Measurements from ENCODE around the gene BOD1L1.

Gene BOD1L1

GRCh38 chr4:13627606-13628311 is at the start of gene BOD1L1:
TSS of gene BOD1L1 (minus strand) at chr4:13627725. CDS start at chr4:13627587, 138 bp downstream.
- TF ChIP-seq CTCF (IDR thresholded peaks at IDR 0.05; ENCODE audit: borderline replicate concordance, insufficient read depth, low read depth, low read length), result peak; percentile 49; the same call in 1 of the 2 replicates
- peak within 1 kb of the TSS; percentile 87 for H3K4me3 ChIP-seq (ENCODE audit: low read depth, low read length)

- no peak overlapping the region for H3K4me3 ChIP-seq (ENCODE audit: low read depth, low read length)
- no peak for TF ChIP-seq CTCF (IDR thresholded peaks at IDR 0.05; ENCODE audit: borderline replicate concordance, insufficient read depth, low read depth, low read length)
Measured at GRCh38 chr4:13674971-13675370, 47.4 kb upstream of the BOD1L1 start.

- TF ChIP-seq CTCF (IDR thresholded peaks at IDR 0.05; ENCODE audit: borderline replicate concordance, insufficient read depth, low read depth, low read length), result no peak
- H3K4me3 ChIP-seq (ENCODE audit: low read depth, low read length), result no peak overlapping the region
Measured at GRCh38 chr4:13673167-13673566, 45.6 kb upstream of the BOD1L1 start.

GRCh38 chr4:13670456-13671160 is 43.1 kb upstream of the BOD1L1 start:
- H3K4me3 ChIP-seq (ENCODE audit: low read depth, low read length), result no peak overlapping the region
- no peak for TF ChIP-seq CTCF (IDR thresholded peaks at IDR 0.05; ENCODE audit: borderline replicate concordance, insufficient read depth, low read depth, low read length)

- no peak overlapping the region for H3K4me3 ChIP-seq (ENCODE audit: low read depth, low read length)
- no peak for TF ChIP-seq CTCF (IDR thresholded peaks at IDR 0.05; ENCODE audit: borderline replicate concordance, insufficient read depth, low read depth, low read length)
Measured at GRCh38 chr4:13665701-13666660, 38.5 kb upstream of the BOD1L1 start.

- TF ChIP-seq CTCF (IDR thresholded peaks at IDR 0.05; ENCODE audit: borderline replicate concordance, insufficient read depth, low read depth, low read length), result no peak
- no peak overlapping the region for H3K4me3 ChIP-seq (ENCODE audit: low read depth, low read length)
Measured at GRCh38 chr4:13659341-13660070, 32.0 kb upstream of the BOD1L1 start.

Measured in GM12875 (cell line).